CD4-positive, alpha-beta T cell treated with Interleukin-2 at 100 ng/mL for 4 hours (primary cell): Measurements from ENCODE around the gene TKTL1.
"Not testable (repeated sequence)": the region's sequence is repeated elsewhere in the genome, so short reads cannot be mapped to it uniquely, and the experiment has no call there.

Source experiments
- DNase-seq: peaks from one replicate; pipeline ENCODE4 v3.0.0-alpha.2; 2020; ENCODE audit warnings: low spot score

TKTL1 gene

DNA sequence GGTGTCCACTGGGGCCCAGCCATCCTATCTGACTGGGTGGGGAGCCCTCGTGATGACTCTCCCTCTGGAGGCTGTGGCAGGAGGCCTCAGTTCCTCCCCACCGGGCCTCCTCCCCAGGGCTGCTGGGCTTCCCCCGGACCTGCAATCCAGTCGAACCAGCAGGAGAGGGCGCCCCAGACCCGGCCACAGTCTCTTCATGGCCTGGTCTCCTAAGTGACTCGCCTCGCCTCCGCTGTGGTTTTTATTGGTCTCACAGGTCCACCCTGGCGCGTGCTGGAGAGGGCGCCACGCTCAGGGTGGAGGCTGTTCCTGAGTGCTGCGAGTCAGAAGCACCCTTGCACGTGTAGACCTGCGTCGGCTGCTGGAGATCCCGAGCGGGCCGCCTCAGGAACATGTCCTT lies 48.0 kb downstream of the TKTL1 start:
- not testable (repeated sequence) for DNase-seq

DNA sequence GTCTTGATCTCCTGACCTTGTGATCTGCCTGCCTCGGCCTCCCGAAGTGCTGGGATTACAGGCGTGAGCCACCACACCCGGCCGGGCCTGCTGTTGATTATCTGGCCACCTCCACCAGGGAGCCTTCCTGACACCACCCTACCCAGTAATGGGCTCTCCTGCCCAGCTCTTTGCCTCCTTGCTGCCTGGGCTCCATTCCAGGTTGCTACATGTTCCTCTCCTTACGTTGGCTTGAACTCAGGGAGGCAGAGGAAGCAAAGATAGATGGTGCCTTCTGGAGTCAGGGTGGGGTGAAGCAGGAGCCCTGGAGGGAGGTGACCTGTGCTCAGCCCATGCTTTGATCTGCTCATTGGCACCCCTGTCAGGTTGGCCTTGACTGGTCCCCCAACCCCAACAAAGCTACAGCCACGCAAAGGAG lies 52.5 kb downstream of the TKTL1 start:
- no peak for DNase-seq

- DNase-seq = no peak
These were observed 53.2 kb downstream of the TKTL1 start for GRCh38 chrX:154348646-154349358.

DNA sequence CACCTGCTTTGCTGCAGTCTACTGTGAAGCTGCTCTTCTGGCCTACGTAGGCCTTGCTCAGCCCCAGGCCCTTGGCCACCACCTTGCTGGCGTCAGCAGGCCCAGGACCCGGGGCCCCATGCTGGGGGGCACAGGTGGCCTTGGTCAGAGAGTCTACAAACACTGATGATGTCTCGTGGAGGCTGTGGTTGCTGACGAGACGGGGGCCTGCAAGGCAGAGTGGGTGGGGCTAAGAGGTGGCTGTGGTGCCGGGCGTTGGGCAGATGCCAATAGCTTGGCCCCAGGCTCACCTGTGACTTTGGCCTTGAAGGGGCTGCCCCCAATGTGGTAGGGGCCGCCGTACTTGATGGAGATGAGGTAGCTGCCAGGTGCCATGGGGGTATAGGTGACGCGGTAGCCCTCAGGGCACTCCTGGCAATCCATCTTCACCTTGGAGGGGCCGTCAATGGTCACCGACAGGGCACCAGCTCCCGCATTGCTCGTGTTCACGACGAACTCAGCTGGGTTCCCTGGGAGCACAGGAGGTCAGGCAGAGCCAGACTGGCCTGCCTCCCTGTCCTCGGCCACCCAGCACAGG lies 53.9 kb downstream of the TKTL1 start:
- no peak for DNase-seq

GRCh38 chrX:154349979-154350378 lies 54.4 kb downstream of the TKTL1 start:
- DNase-seq = no peak

GRCh38 chrX:154350429-154351182 lies 55.0 kb downstream of the TKTL1 start:
- DNase-seq = no peak

- peak; percentile 62 for DNase-seq
These were observed 55.8 kb downstream of the TKTL1 start for GRCh38 chrX:154351183-154352011.

DNA sequence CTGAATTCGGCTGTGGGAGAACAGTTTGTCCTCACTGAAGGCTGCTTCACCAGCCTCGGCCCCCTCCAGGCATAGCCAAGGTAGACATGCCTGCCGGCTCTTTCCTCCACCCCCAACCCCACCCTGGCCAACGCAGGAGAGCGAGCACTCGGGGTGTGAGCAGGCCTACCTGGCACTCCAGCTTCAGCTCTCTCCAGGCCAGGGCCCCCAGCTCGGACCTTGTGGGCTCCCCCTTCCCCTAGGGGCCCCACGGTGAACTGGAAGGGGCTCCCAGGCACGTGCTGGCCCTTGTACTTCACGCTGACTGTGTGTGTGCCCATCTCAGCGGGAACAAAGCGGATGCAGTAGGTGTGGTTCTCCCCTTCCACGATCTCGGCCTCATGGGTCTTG lies 56.4 kb downstream of the TKTL1 start:
- no peak for DNase-seq

DNA sequence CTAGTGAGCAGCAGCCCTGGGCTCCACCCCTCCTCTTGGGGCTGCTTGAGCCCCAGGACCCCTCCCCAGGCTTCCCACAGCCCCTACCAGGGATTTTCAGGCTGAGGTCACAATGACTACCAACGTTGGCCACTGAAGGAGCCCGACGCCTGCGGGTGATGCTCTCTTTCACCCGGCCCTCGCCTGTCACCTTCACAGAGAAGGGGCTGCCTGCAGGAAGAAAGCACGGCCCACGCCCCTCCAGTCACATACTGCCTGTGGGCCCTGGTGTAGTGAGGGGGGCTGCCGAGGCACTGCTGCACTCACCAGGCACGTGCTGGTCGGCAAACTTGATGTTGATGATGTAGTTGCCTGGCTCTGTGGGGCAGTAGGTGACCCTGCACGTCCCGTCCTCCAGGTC lies 56.9 kb downstream of the TKTL1 start:
- no peak for DNase-seq

DNA sequence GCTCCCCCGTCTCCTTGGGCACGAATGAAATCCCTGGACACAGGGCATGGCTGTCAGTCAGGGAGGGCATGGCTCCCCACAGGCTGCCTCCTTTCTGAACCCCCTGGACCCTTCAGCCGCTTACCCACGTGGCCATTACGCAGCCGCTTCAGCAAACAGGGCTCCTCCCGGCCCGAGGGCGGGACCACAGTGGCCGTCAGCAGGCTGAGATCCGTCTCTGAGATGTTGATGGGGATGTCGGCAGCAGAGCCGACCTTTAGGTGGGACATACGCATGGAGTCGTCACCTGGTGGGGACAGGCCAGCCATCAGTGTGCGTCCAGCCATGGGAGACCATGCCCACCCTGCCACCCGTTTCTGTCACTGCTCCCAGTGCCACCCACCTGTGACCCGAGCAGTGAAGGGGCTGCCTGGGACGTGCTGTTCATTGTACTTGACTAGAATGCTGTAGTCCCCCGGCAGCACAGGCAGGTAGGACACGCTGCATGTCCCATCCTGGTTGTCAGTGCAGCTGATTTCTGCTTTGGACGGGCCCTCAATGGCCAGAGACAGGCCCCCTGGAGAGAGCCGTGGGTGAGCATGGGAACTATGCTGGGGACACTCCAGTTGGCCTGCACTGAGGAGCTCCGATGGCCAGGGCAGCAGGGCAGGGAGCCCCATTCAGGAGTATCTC lies 57.7 kb downstream of the TKTL1 start:
- no peak for DNase-seq

- no peak for DNase-seq
These were observed 58.4 kb downstream of the TKTL1 start for GRCh38 chrX:154354013-154354412.

- no peak for DNase-seq
These were observed 58.9 kb downstream of the TKTL1 start for GRCh38 chrX:154354516-154354915.

DNA sequence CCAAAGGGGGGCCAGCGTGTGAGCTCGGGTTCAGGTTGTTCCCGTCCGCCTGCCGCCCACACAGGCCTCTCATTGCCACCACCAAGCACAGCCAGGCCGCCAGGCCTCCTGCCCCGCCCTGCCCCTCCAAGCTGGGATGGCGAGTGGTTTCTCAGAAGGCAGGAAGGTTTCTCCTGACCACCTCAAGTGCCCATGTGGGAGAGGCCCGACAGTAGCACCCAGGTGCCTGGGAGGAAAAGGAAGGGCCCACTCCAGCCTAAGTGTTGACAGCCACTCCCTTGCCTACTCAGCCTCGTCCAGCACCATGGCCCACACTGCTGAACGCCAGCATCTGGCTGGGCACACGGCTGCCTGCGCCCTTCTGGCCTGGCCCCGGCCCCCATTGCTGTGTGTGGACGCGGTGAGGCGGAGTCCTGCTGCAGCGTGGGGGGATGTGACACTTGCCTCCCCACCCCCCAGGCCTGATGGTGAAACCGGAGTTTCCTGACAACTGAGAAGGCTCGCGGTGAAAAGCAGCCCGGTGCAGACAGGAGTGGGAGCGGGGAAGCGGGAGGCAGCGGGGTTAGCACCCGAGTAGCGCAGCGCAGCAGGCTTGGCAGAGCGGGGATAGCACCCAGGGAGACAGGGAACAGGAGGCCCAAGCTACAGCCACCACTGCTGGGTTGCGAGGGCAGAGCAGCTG lies 59.6 kb downstream of the TKTL1 start:
- no peak for DNase-seq

DNA sequence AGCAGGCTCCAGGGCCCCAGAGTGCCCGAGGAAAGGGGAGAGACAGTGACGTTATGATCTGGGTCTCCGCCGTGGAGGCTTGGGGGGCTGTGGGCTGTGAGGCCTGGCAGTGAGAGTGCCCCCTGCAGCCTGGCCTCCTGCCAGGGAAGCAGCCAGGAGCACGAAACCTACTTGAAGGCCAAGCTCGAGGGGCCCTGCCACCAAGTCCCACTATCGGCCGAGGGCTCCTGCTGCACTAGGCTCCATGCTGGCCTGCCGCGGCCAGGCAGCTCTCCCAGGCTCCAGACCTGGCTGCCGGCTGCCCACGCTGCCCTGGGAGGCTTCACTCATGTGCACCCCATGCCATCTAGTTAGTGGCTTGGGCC lies 60.2 kb downstream of the TKTL1 start:
- no peak for DNase-seq

DNA sequence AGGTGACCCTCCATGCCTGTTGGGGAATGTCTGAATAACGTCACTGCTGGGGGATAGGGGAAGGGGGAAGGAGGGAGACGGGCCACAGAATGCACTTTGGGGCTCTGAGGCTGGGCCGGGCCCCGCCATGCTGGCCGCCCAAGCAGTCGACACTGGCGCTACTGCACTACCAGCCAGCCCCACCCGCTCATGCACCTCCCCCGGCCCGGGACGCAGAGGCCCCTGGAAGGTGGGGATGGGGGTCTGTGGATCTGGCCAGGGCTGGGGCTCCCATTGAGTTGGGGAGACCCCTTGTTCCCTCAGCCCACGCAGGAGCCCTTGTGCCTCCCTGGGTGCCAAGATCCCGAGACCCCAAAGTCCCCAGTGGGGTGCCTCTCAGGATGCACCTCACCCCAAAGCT lies 61.0 kb downstream of the TKTL1 start:
- DNase-seq = no peak

- DNase-seq = no peak
These were observed 61.6 kb downstream of the TKTL1 start for GRCh38 chrX:154357205-154357604.

- DNase-seq = no peak
These were observed 62.4 kb downstream of the TKTL1 start for GRCh38 chrX:154358011-154358410.

- DNase-seq = no peak
These were observed 63.2 kb downstream of the TKTL1 start for GRCh38 chrX:154358829-154359228.

DNA sequence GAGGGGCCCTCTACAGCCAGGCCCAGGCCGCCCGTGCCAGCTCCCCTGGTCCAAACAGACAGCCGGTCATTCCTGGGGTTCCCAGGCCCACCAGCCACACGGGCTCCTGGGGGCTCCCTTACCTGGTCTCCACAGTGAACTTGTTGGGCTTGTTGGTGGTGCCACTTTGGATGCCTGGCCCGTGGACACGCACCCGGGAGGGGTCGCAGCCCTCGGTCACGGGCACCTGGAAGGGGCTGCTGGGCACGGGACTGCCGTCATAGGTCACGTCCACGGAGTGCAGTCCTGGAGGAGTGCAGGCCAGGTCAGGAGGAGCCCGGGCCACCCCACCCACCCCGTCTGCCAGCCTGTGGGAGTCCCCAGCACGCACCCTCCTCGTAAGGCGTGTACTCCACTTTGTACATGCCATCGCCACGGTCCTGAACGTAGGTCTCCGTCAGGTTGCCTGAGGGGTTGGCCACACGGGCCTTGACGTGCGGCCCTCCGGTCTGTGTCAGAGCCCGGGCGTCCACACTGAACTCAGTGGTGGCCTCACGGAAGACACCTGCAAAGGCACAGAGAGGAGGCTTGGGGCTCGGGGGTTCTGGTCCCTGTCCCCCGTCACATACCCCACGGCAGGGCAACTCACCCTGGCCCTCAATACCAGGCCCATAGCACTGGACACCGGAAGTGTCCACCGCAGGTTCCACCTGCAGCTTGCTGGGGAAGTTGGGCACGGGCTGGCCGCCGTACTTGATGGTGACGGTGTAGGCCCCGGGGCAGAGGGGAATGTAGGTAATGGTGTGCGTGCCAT lies 64.0 kb downstream of the TKTL1 start:
- DNase-seq = no peak

GRCh38 chrX:154360155-154360713 lies 64.6 kb downstream of the TKTL1 start:
- DNase-seq = no peak
